HG03378 (cell line): ENCODE results near the gene A1BG.
"Not testable (repeated sequence)": the region's sequence is repeated elsewhere in the genome, so short reads cannot be mapped to it uniquely, and the experiment has no call there.

Experiments used
- ATAC-seq: cut with Tn5 transposase; IDR thresholded peaks from one replicate; pipeline ENCODE4 v1.9.1; 2021; ENCODE audit warnings: mild to moderate bottlenecking, moderate library complexity; ENCODE audit not compliant: unreplicated experiment

A1BG gene

DNA sequence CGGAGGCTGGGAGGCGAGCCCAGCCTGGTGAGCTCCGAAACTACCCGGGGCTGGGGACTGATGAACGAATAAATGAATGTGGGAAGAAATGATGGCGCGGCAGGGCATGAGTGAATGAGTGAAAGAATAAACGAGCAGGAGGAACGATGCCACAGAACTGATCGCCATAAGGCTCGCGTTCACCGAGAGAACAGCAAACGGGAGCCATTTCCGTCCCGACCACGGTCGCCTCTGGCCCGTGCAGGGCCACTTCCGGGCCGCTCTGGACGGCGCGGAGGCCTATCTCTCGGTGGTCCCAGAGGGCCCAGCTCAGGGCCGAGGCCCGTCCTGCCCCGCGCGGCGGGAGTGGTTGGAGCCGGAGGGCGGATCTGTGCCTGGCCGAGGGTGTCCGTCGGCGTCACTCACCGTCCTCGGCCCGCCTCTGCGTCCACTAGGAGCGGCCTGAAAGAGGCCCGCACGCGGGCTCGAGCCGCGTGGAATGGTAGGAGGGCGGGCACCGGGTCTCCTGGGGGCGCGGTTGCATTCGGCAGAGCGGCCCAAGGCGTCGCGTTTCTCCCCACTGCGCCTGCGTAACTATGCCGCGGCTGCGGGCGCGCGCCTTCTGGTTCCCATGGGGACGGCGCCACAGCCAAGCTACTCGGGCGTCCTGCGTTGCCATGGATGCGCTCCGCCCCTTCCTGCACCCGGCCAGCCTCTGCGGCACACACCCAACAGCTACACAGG lies 9.1 kb upstream of the A1BG start, which contains the start of gene ZNF497:
ZNF497 (minus strand) TSS at position 480 of the 723 bp plus-strand sequence. CDS start 5,116 bp downstream, outside the sequence.
- ATAC-seq, result peak; percentile 73

DNA sequence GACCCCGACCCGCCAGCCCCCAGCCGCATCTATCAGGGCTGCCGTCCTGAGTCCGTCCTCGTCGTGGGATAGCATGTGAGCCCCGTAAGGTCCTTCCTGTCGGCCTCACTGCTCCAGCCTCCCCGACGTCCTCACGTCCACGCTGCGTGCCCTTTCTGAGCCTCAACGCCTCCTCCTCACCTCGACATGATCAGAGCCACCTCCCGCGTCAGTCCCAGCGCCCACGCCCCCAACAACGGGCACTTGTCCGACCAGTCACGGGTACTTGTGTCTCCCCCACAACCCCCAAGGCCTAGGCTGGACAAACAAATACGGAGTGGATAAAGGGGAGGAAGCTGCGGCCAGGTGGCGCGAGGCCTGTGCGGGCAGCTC lies 8.6 kb upstream of the A1BG start:
- peak; percentile 18 for ATAC-seq

- no peak for ATAC-seq
Measured at GRCh38 chr19:58357481-58358145, 4.3 kb upstream of the A1BG start.

GRCh38 chr19:58356766-58357480 lies 3.6 kb upstream of the A1BG start:
- ATAC-seq, result no peak

- no peak for ATAC-seq
Measured at GRCh38 chr19:58355908-58356765, 2.8 kb upstream of the A1BG start.

DNA sequence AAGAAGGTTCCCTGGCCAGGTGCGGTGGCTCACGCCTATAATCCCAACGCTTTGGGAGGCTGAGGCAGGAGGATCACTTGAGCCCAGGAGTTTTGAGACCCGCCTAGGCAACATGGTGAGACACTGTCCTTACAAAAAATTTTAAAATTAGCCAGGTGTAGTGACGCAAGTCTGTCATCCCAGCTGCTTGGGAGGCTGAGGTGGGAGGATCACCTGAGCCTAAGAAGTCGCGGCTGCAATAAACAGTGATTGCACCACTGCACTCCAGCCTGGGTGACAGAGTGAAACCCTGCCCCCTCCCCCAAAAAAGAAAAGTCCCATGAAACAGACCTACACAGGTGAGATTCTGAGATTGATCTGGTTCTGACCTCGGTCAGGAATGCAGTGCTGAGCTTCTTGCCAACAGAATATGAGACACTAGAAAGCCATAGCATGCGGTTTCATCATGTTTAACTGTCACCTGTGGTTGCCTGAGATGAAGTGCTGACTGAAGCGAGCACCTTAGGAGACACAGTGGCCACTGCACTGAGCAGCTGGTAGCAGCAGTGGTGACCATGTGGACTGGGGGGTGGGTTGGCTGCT lies 2.0 kb upstream of the A1BG start:
- ATAC-seq, result no peak

DNA sequence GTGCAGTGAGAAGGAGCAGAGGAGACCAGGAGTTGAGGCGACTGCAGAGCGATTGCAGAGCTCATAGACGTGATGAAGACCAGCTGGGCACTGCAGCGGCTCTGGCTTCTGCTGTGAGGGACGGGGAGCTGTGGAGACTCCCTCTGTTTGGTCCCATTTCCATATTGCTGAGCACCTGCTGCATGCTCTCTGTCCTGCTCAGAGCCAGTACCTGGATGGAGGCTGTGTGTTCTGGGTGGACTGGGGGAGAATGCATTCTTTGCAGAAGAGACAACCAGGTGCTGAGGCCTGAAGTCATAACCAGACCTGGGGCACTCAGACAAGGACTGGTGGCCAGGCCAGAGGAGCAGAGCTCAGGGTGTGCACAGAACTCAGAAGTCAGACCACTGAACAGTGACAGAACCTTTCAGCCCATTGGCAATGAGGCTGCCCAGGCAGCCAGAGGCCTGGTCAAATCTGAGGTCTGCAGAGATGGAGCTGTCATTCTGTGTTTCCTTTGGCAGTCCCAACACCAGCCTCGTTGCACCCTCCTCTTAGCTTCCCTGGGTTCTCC lies 1.3 kb upstream of the A1BG start:
- no peak for ATAC-seq

GRCh38 chr19:58353717-58354477 lies 605 bp upstream of the A1BG start:
- no peak for ATAC-seq

GRCh38 chr19:58351990-58352755 lies 1.1 kb downstream of the A1BG start:
- ATAC-seq, result no peak

DNA sequence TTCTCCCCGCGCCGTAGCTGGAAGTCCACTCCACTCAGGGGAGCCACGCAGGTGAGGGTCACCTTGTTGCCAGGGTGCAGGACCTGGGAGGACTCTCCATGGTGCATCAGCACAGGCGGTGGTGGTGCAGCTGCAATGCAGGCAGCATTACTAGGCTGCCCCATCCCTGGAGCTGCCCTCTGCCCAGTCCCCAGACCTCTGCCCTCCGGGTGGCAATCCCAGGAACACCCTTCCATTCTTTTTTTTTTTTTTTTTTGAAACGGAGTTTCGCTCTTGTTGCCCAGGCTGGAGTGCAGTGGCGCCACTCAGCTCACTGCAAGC lies 1.8 kb downstream of the A1BG start:
- ATAC-seq, result no peak

DNA sequence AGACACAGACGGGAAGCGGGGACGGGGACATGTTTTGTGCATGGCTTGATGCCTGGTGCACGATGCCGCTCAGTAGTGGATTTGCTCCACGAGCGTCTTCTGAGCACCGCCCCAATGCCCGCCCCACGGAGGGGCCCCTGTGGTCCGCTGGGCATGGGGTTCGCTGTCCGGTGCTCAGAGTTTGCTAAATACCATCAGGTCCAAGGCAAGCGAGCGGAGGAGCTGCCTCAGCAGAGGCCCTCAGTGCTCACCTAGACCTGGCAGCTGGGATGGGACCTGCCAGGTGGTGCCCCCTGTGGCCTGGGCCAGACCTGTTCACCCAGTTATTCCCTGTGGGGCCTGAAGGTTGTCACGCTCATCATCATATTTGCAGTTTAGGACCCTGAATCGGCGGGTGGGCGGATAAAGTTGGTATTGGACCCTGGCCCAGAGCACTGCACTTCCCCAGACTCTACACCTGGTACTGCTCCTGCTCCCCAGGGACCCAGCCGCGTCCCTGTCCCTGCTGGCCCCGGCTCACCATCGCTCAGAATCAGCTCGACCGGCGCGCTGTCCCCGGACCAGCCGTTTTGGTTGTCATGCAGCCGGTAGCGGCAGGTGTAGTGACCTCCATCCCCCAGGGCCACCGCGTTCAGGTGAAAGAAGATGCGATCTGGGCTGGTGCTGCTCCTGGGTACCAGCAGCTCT lies 2.3 kb downstream of the A1BG start:
- no peak for ATAC-seq

- no peak for ATAC-seq
Measured at GRCh38 chr19:58350001-58350861, 3.1 kb downstream of the A1BG start.

- no peak for ATAC-seq
Measured at GRCh38 chr19:58349590-58349989, 3.7 kb downstream of the A1BG start.

GRCh38 chr19:58348080-58348479 lies 5.2 kb downstream of the A1BG start:
- ATAC-seq, result not testable (repeated sequence)

DNA sequence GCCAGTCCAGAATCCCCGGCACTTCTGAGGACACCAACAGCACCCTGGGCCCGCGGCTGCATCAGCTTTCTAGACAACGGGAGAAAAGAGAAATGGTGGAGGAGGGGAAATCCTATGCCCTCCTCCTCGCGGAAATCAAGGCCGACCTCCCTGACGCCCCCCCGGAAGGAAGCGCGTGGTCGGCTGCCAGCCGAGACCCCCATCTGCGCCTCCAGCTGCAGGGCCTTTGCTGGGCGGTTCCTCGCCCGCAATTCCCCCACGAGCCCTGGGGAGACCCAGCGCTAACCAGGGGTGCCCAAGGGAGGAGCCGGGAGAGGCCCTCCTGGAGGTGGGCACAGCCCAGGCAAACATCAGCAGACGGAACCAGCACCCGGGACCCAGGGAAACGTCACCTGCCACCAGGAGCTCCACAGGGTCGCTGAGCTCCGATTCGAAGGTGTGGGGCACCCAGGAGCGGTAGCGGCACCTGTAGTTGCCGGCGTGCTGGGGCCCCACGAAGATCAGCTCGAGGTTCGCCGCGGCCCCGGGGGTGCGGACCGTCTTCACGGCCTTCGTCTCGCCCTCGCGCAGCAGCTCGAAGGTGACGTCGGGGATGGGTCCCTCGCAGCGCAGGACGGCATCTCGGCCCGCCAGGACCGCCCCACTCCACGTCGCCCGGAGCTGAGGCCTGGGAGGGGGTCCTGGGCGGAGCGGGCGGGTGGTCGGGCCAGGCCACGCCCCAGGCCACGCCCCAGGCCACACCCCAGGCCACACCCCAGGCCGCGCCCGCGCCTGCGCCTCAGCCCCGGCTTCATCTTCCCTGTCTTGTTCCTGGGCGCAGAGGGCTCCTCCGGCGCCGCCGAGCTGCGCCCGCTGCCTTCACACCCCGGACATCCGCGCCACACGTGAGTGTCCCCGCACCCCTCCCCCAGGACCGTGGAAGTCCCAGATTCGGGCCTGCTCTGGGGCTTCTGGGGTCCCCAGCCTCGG lies 6.0 kb downstream of the A1BG start:
- ATAC-seq, result peak; percentile 60

GRCh38 chr19:58345558-58345957 lies 7.7 kb downstream of the A1BG start:
- no peak for ATAC-seq
